Transverse colon (tissue), 4 donors: ENCODE measurements around the gene CWC27.

Experiments
- EP300 ChIP-seq: sonication (generic); formaldehyde crosslinking; IDR thresholded peaks from one replicate; pipeline ENCODE4 v1.6.1; 2017; ENCODE audit warnings: antibody characterized with exemption, low read depth
- POLR2A ChIP-seq: fragments of 450-650 bp; IDR thresholded peaks from one replicate; pipeline ENCODE4 v1.6.1; 2016; ENCODE audit warnings: antibody characterized with exemption, mild to moderate bottlenecking, moderate library complexity
- POLR2AphosphoS5 ChIP-seq, 3 donors: sonication (generic); formaldehyde crosslinking; IDR thresholded peaks; one replicate each; pipeline ENCODE4 v1.6.1; 2016; ENCODE audit warnings: antibody characterized with exemption in 3 of 3
- TF ChIP-seq, protein P1 (sequence below), 5 experiments: fragments of 200-600 bp in 3 of 5; fragments of 450-650 bp in 2 of 5; sonication (generic) in 3 of 5; IDR thresholded peaks; 1 replicate in 2 of 5; 2 replicates in 3 of 5; pipeline ENCODE4 v1.5.1; 2016 to 2017; ENCODE audit warnings: antibody characterized with exemption in 5 of 5, inconsistent platforms in 3 of 5, mild to moderate bottlenecking in 2 of 5, moderate library complexity in 1 of 5

- no peak for TF ChIP-seq POLR2A
- TF ChIP-seq, protein P1, sequence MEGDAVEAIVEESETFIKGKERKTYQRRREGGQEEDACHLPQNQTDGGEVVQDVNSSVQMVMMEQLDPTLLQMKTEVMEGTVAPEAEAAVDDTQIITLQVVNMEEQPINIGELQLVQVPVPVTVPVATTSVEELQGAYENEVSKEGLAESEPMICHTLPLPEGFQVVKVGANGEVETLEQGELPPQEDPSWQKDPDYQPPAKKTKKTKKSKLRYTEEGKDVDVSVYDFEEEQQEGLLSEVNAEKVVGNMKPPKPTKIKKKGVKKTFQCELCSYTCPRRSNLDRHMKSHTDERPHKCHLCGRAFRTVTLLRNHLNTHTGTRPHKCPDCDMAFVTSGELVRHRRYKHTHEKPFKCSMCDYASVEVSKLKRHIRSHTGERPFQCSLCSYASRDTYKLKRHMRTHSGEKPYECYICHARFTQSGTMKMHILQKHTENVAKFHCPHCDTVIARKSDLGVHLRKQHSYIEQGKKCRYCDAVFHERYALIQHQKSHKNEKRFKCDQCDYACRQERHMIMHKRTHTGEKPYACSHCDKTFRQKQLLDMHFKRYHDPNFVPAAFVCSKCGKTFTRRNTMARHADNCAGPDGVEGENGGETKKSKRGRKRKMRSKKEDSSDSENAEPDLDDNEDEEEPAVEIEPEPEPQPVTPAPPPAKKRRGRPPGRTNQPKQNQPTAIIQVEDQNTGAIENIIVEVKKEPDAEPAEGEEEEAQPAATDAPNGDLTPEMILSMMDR (IDR thresholded peaks at IDR 0.05), result no peak
- no peak for TF ChIP-seq EP300
- no peak for TF ChIP-seq POLR2AphosphoS5 (IDR thresholded peaks at IDR 0.05)
Measured at GRCh38 chr5:64836786-64837185, 68.1 kb downstream of the CWC27 start.
